ENCODE results near the gene SLC2A11.

SLC2A11 gene

GRCh38 chr22:23892706-23893105 lies 35.0 kb downstream of the SLC2A11 start:
- TF ChIP-seq POLR2AphosphoS5 (IDR thresholded peaks at IDR 0.05; ENCODE audit: low read depth), result no peak
- TF ChIP-seq GABPA (IDR thresholded peaks at IDR 0.05; ENCODE audit: low read depth), result no peak
- TF ChIP-seq SPI1 (IDR thresholded peaks at IDR 0.05; ENCODE audit: borderline replicate concordance, low read depth), result no peak
- no peak for TF ChIP-seq CTCF (IDR thresholded peaks at IDR 0.05; ENCODE audit: insufficient read depth, low read length)
- no peak for TF ChIP-seq REST (IDR thresholded peaks at IDR 0.05; ENCODE audit: insufficient replicate concordance, low read depth)
- Histone ChIP-seq H3K27ac (replicated peaks) (no peak overlapping the region), H3K27me3 (ENCODE audit: insufficient read depth, poor library complexity, severe bottlenecking) (no peaks in the 10 kb centered on the region), H3K4me3 (replicated peaks; ENCODE audit: insufficient read depth, low read length) (no peak overlapping the region)
- no peak for DNase-seq (ENCODE audit: low read depth in 1 of 2, low spot score in 1 of 2)

GRCh38 chr22:23893121-23893944 lies 35.7 kb downstream of the SLC2A11 start:
- TF ChIP-seq GABPA (IDR thresholded peaks at IDR 0.05; ENCODE audit: low read depth) (no peak), REST (IDR thresholded peaks at IDR 0.05; ENCODE audit: insufficient replicate concordance, low read depth) (no peak), CTCF (IDR thresholded peaks at IDR 0.05; ENCODE audit: insufficient read depth, low read length) (no peak), POLR2AphosphoS5 (IDR thresholded peaks at IDR 0.05; ENCODE audit: low read depth) (no peak), SPI1 (IDR thresholded peaks at IDR 0.05; ENCODE audit: borderline replicate concordance, low read depth) (no peak)
- Histone ChIP-seq H3K27ac (replicated peaks) (peak overlapping the region; percentile 92), H3K4me3 (replicated peaks; ENCODE audit: insufficient read depth, low read length) (peak overlapping the region; percentile 72), H3K27me3 (ENCODE audit: insufficient read depth, poor library complexity, severe bottlenecking) (no peaks in the 10 kb centered on the region)
- DNase-seq (ENCODE audit: low read depth in 1 of 2, low spot score in 1 of 2), result peak in 1 of 2 experiments; percentile 18

GRCh38 chr22:23893945-23894709 lies 36.5 kb downstream of the SLC2A11 start, which contains the start of gene MIF:
TSS of gene MIF (plus strand) at chr22:23894383. CDS start at chr22:23894475, 92 bp downstream.
- Histone ChIP-seq H3K4me3 (replicated peaks; ENCODE audit: insufficient read depth, low read length) (peak within 1 kb of the TSS; percentile 72), H3K27ac (replicated peaks) (peak within 1 kb of the TSS; percentile 92), H3K27me3 (ENCODE audit: insufficient read depth, poor library complexity, severe bottlenecking) (no peaks in the 10 kb centered on the region)
- TF ChIP-seq REST (IDR thresholded peaks at IDR 0.05; ENCODE audit: insufficient replicate concordance, low read depth) (peak; percentile 66), POLR2AphosphoS5 (IDR thresholded peaks at IDR 0.05; ENCODE audit: low read depth) (peak; percentile 90), SPI1 (IDR thresholded peaks at IDR 0.05; ENCODE audit: borderline replicate concordance, low read depth) (peak; percentile 81; the same call in 1 of the 2 replicates), GABPA (IDR thresholded peaks at IDR 0.05; ENCODE audit: low read depth) (no peak), CTCF (IDR thresholded peaks at IDR 0.05; ENCODE audit: insufficient read depth, low read length) (peak; percentile 70)
- DNase-seq (ENCODE audit: low read depth in 1 of 2, low spot score in 1 of 2), result peak; percentile 95 to 97
